Middle frontal gyrus (tissue), 1 donor: ENCODE data around the gene MON2.
"Not testable (repeated sequence)": the region's sequence is repeated elsewhere in the genome, so short reads cannot be mapped to it uniquely, and the experiment has no call there.

ENCODE experiments used
- DNase-seq: peaks from one replicate; pipeline ENCODE4 v3.0.0-alpha.2; 2015; ENCODE audit warnings: low spot score; ENCODE audit errors: extremely low spot score

The MON2 gene

GRCh38 chr12:62469704-62470103, 3.1 kb downstream of the MON2 start:
- no peak for DNase-seq

- DNase-seq: no peak
Observed at GRCh38 chr12:62471734-62472133, 5.1 kb downstream of the MON2 start.

- no peak for DNase-seq
Observed at GRCh38 chr12:62472472-62472871, 5.8 kb downstream of the MON2 start.

DNA sequence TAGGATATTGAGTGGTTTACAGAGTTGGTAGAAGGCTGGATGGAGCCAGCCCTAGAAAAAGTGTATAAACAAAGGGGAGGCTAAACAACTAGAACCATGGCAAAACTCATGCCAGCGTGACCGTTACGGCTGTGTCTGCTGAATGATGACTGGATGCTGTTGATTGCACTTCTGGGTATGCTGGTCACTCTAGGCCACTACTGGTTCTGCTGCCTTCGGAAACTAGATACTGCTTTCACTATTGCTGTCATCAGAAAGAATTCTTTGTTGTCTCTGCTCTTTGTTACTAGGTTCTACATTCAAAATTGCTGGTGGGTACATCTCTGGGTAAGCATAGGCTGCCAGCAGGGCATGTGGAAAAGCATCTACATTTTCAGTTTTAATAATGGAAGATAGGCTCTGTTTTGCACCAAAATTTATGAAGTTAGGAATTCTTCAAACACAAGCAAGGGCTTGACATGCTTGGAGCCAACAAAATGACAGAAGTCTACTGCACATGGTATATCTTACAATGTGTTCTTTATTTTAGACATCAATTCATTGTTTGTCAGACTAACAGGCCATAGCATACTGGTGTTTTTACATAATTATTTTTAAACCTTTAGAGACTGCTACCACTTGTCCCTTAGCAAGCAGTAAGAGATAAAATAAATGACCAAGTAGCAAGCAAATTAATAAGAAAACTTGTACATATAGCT, 15.4 kb downstream of the MON2 start:
- no peak for DNase-seq

- DNase-seq: no peak
Observed at GRCh38 chr12:62482769-62483168, 16.1 kb downstream of the MON2 start.

DNA sequence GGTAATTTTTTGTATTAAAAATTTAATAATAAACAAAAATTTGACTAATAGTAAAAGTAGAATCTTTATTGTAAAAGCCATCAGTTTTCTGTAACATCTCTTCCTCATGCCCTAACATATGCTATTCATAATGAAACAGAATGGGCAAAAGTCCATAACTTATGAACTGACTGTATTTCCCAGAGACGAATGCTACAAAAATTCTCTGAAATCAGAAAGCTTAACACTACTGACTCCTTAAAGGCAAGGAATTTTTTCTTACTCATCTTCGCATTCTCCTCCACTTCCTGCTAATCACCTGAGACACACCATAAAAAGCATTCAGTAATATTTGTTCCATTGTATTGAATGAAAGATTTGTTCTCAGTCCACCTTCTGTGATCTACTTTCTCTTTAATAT, 17.6 kb downstream of the MON2 start:
- DNase-seq: no peak

- no peak for DNase-seq
Observed at GRCh38 chr12:62505786-62506185, 39.2 kb downstream of the MON2 start.

GRCh38 chr12:62512901-62513300, 46.3 kb downstream of the MON2 start:
- no peak for DNase-seq

GRCh38 chr12:62514080-62514479, 47.5 kb downstream of the MON2 start:
- not testable (repeated sequence) for DNase-seq

DNA sequence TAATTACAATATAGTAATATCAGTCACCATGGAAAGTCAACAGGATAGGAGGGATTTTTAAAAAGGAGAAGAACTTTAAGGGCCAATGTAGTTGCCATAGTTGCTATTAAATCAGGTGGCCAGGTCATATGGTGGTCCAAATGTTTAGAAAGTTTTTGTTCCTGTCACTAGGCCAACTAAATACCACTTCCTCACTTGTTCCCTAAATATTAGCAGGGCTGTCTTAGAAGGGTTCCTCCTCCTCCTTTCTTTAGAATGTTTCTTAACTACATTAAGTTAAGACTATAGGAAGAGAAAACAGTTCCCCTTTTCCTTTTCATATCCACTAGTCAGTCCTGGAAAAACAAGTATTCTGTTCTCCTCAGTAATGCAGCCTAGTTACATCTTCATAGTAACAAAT, 50.3 kb downstream of the MON2 start:
- no peak for DNase-seq

DNA sequence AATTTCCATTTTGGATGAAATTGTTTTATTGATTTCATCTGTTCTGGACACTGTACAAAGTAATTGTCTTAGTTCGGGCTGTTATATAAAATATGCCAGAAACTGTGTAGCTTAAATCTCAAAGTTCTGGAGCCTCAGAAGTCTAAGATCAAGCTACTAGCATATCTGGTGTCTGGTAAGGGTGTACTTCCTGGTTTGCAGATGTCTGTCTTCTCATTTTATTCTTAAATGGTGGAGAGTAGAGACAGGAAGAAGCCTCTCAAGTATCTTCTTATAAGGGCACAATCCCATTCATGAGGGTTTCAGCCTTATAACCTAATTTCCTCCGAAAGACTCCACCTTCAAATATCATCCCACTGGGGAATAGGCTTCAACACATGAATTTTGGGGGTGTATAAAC, 51.3 kb downstream of the MON2 start:
- no peak for DNase-seq

DNA sequence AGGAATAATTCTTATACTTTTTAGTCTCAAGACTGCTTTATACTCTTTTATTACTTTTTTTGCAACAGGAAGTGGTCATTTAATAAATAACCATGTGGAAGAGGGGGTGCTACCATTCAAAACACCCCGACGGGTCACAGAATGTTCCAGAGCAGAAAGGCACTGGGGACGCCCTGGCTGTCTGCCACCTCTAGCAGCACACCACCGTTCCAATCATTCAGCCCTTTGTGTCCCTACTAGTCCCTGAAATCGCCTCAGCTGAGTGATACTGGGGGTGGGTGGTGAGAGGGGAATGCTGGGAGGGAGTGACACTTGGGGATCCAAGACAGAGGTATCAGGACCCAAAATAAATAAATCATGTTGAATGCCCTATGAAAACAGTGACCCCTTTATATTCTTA, 52.4 kb downstream of the MON2 start:
- no peak for DNase-seq

- DNase-seq: no peak
Observed at GRCh38 chr12:62520361-62520760, 53.7 kb downstream of the MON2 start.

DNA sequence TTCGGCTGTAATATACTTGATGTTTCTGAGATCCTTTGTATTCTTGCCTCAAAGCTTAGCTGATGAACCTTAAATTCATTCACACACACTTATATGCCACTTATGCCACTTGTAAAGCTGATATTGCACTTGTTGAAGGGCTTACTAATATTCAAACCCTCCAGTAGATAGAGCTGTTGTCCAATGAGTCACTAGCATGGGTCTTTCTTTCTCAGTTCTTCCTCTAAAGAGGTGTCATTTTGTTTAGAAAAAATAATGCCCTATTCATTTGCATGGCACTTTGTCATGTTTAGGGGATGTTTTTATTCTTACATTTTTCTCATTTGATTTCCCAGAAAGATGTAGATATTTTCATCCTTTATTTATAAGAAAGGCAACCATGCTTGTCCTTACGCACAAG, 56.4 kb downstream of the MON2 start:
- DNase-seq: no peak

DNA sequence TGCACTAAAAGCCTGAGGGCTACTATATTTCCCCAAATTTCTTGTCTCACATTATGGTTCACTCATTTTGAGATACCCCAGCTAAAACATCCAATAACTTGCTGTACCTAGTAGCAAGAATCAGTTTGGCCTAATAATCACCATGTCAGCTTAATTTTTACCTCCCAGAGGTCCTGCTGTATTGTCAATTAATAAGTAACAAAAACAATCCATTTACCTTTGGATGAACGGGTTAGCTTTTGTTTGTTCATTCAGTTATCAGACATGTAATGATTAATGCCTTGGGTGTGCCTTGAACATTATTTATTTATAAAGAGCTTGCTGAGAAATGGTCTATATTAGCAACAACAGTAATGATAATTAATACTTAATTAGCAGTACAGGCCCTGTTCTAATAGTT, 57.0 kb downstream of the MON2 start:
- DNase-seq: no peak

- no peak for DNase-seq
Observed at GRCh38 chr12:62525271-62525670, 58.6 kb downstream of the MON2 start.

DNA sequence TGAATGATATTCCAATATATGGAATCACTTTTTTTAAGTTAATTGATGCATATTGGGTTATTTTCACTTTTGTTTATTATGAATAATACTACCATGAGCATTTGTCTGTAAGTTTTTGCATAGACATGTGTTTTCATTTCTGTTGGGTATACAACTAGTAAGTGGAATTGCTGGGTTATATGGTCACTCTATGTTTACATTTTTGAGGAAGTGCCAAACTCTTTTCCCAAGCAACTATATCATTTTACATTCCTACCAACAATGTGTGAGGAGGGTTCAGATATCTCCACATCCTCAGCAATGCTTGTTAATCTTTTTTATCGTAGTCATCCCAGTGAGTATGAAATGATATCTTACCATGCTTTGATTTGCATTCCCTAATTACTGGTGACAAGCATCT, 64.0 kb downstream of the MON2 start:
- no peak for DNase-seq

- no peak for DNase-seq
Observed at GRCh38 chr12:62532333-62532732, 65.7 kb downstream of the MON2 start.

GRCh38 chr12:62533087-62533754, 66.6 kb downstream of the MON2 start:
- no peak for DNase-seq

- no peak for DNase-seq
Observed at GRCh38 chr12:62533755-62534107, 67.1 kb downstream of the MON2 start.

GRCh38 chr12:62536546-62536945, 69.9 kb downstream of the MON2 start:
- no peak for DNase-seq

DNA sequence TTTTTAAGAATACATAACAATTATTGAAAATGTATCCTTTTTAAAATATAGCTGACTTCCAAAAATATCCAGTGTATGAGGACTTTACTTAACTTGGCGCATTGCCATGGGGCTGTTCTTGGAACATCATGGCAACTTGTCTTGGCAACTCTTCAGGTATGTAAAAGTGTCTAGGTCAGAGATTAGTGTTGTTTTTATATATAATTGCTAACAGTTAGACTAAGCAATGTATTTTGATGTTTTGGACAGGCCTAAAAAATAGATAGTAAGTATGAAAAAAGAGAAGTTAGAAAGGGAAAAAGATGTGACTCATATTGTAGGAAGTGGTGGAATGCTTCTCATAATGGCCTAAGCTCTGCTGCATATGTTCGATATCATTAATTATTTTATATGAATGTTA, 70.9 kb downstream of the MON2 start:
- no peak for DNase-seq

DNA sequence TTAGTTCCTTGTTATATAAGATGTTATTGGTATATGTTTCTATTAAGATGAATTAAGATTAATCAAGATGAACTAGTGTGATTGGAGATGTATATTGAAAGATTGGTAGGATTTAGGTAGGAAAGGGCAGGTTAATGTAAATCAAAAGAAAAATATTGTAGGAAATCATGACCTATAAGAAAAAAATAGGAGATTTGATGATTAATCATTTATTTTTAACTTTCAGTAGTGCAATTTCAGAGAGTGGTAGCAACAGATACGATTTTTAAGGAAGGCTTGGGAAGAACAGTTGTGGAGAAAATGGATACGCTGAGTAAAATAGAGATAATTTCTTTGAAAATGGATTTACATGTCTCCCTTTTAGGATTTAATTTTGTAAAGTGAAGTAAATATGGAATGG, 73.7 kb downstream of the MON2 start:
- DNase-seq: no peak
